ENCODE measurements around the gene NR4A2.
A peak's percentile ranks its signal among the peaks of the same experiment; 100 is the strongest.
"Not testable (repeated sequence)": the region's sequence is repeated elsewhere in the genome, so short reads cannot be mapped to it uniquely, and the experiment has no call there.

Gene NR4A2

DNA sequence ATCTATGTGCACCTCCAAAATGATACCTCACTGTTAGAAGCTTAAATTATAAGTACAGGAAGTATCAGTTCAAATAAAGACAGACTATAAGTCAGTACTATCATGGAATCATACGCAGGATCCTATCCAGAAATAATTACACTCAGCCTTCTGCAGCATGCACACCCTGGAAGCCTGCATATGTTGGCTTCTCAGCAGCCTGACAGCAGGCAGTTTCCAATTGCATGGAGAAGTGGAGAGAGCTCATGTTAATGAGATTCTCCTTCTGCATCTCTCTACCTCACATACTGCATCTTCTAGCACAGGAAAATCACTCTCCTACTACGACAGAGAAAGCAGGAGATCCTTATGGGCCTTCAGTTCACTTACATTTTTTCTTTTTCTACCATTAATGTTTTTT, 20.5 kb downstream of the NR4A2 start:
- FAIRE-seq (peak; percentile 71), DNase-seq (ENCODE audit: insufficient read length) (no peak)
- no peak for TF ChIP-seq POLR2A (IDR thresholded peaks at IDR 0.05; ENCODE audit: low read depth, low read length)
- no peak for TF ChIP-seq TAF1 (IDR thresholded peaks at IDR 0.05; ENCODE audit: borderline replicate concordance, low read depth, low read length)
- no peak for TF ChIP-seq POLR2AphosphoS5 (IDR thresholded peaks at IDR 0.05; ENCODE audit: low read depth, low read length)

DNA sequence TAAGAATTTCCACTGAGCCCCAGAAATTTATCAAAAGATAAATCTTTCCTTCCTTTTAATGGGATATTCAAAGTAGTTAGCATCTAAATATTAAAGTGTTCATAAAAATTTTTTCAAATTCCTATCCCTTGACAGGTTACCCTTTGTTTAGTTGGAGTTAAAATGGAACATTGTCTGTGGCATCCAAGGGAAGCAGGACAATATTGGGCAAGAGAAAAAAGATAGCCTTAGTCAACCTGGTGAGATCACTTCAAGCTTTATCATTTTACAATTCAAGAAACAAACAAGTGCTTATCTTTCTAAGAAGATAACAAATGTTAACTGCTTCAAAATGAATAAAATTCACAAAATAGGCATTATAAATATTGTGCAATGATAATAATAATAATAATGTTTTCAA, 21.7 kb downstream of the NR4A2 start:
- no peak for FAIRE-seq
- TF ChIP-seq TAF1 (IDR thresholded peaks at IDR 0.05; ENCODE audit: borderline replicate concordance, low read depth, low read length) (no peak), POLR2AphosphoS5 (IDR thresholded peaks at IDR 0.05; ENCODE audit: low read depth, low read length) (no peak), POLR2A (IDR thresholded peaks at IDR 0.05; ENCODE audit: low read depth, low read length) (no peak)
- no peak for DNase-seq (ENCODE audit: insufficient read length)

- FAIRE-seq (no peak), DNase-seq (ENCODE audit: insufficient read length) (no peak)
- TF ChIP-seq POLR2A (IDR thresholded peaks at IDR 0.05; ENCODE audit: low read depth, low read length) (no peak), POLR2AphosphoS5 (IDR thresholded peaks at IDR 0.05; ENCODE audit: low read depth, low read length) (no peak), TAF1 (IDR thresholded peaks at IDR 0.05; ENCODE audit: borderline replicate concordance, low read depth, low read length) (no peak)
These were observed 22.6 kb downstream of the NR4A2 start for GRCh38 chr2:156309917-156310316.

DNA sequence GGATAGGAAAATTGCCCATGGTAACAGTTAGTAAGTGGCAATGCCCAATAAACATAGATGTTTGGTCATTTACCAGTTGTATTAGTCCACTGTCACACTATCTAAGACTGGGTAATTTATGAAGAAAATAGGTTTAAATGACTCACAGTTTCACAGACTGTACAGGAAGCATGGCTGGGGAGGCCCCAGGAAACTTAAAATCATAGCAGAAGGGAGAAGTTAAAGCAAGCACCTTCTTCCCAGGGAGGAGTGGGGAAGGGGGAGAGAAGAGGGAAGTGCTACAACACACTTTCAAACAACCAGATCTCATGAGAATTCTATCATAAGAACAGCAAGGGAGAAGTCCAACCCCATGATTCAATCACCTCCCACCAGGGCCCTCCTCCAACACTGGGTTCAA, 23.4 kb downstream of the NR4A2 start:
- peak; percentile 9 for FAIRE-seq
- TF ChIP-seq TAF1 (IDR thresholded peaks at IDR 0.05; ENCODE audit: borderline replicate concordance, low read depth, low read length) (no peak), POLR2A (IDR thresholded peaks at IDR 0.05; ENCODE audit: low read depth, low read length) (no peak), POLR2AphosphoS5 (IDR thresholded peaks at IDR 0.05; ENCODE audit: low read depth, low read length) (no peak)
- DNase-seq (ENCODE audit: insufficient read length), result no peak

DNA sequence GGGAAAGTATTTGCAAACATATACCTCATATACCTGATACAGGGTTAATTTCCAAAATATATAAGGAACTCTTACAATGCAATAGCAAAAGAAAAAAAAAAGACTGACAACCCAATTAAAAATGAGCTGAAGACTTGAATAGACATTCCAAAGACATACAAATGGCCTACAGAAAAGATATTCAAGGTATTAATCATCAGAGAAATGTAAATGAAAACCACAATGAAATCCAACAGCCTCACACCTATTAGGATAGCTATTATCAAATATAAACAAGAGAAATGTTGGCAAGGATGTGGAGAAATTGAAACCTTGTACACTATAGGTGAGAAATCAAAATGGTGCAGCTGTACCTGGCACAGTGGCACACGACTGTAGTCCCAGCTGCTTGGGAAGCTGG, 25.7 kb downstream of the NR4A2 start:
- DNase-seq (ENCODE audit: insufficient read length), result no peak
- no peak for FAIRE-seq
- TF ChIP-seq POLR2A (IDR thresholded peaks at IDR 0.05; ENCODE audit: low read depth, low read length), result no peak
- no peak for TF ChIP-seq TAF1 (IDR thresholded peaks at IDR 0.05; ENCODE audit: borderline replicate concordance, low read depth, low read length)
- TF ChIP-seq POLR2AphosphoS5 (IDR thresholded peaks at IDR 0.05; ENCODE audit: low read depth, low read length), result no peak

DNA sequence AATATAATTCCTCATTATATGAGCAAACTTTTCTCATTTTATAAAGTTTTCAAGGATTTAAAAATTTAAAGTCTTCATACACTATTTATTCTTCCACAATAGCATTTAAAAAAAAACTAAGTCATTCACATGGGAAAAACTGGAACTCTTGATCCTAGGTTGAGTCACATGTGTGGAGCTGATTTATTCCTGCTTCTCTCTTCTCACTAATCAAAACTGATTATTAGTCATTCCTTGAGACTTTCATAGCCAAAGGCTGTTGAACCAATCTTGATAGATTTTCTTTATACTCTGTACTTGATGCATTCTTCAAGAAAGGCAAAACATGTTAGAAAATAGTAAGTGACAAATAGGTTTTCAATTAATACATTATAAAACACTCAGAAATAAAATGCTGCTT, 27.4 kb downstream of the NR4A2 start:
- no peak for DNase-seq (ENCODE audit: insufficient read length)
- no peak for FAIRE-seq
- TF ChIP-seq TAF1 (IDR thresholded peaks at IDR 0.05; ENCODE audit: borderline replicate concordance, low read depth, low read length) (no peak), POLR2AphosphoS5 (IDR thresholded peaks at IDR 0.05; ENCODE audit: low read depth, low read length) (no peak), POLR2A (IDR thresholded peaks at IDR 0.05; ENCODE audit: low read depth, low read length) (no peak)

GRCh38 chr2:156300337-156300736, 32.2 kb downstream of the NR4A2 start:
- DNase-seq (ENCODE audit: insufficient read length) (no peak), FAIRE-seq (no peak)
- TF ChIP-seq POLR2A (IDR thresholded peaks at IDR 0.05; ENCODE audit: low read depth, low read length) (no peak), POLR2AphosphoS5 (IDR thresholded peaks at IDR 0.05; ENCODE audit: low read depth, low read length) (no peak), TAF1 (IDR thresholded peaks at IDR 0.05; ENCODE audit: borderline replicate concordance, low read depth, low read length) (no peak)

- DNase-seq (ENCODE audit: insufficient read length), result no peak
- TF ChIP-seq POLR2A (IDR thresholded peaks at IDR 0.05; ENCODE audit: low read depth, low read length), result no peak
- no peak for TF ChIP-seq TAF1 (IDR thresholded peaks at IDR 0.05; ENCODE audit: borderline replicate concordance, low read depth, low read length)
- TF ChIP-seq POLR2AphosphoS5 (IDR thresholded peaks at IDR 0.05; ENCODE audit: low read depth, low read length), result no peak
- no peak for FAIRE-seq
These were observed 37.5 kb downstream of the NR4A2 start for GRCh38 chr2:156294945-156295580.

- FAIRE-seq; DNase-seq (ENCODE audit: insufficient read length): not testable (repeated sequence)
These were observed 39.1 kb downstream of the NR4A2 start for GRCh38 chr2:156293382-156293781.

- DNase-seq (ENCODE audit: insufficient read length) (no peak), FAIRE-seq (no peak)
- no peak for TF ChIP-seq POLR2AphosphoS5 (IDR thresholded peaks at IDR 0.05; ENCODE audit: low read depth, low read length)
- TF ChIP-seq TAF1 (IDR thresholded peaks at IDR 0.05; ENCODE audit: borderline replicate concordance, low read depth, low read length), result no peak
- TF ChIP-seq POLR2A (IDR thresholded peaks at IDR 0.05; ENCODE audit: low read depth, low read length), result no peak
These were observed 52.9 kb downstream of the NR4A2 start for GRCh38 chr2:156279446-156280150.
